Amygdala (tissue), 56 donors: ENCODE measurements around the gene PDZD8.
"Not testable (repeated sequence)": the region's sequence is repeated elsewhere in the genome, so short reads cannot be mapped to it uniquely, and the experiment has no call there.

ENCODE experiments used
- DNase-seq, 56 donors: peaks; one replicate each; lab custom pipeline; 2025; lab: John Stamatoyannopoulos, UW

PDZD8 gene

GRCh38 chr10:117230107-117230506, 145.1 kb downstream of the PDZD8 start:
- not testable (repeated sequence) for DNase-seq

DNA sequence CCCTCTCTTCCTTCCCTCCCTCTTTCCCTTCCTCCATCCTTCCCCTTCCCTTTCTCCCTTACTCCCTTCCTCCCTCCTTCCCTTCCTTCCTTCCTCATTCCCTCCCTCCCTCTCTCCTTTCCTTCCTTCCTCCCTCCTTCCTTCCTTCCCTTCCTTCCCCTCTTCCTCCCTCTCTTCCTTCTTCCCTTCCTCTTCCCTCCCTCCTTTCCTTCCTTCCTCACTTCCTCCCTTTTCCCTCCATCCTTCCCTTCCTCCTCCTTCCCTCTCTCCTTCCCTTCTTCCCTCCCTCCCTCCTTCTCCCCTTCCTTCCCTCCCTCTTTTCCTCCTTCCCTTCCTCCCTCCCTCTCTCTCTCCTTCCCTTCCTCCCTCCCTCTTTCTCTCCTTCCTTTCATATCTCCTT, 147.0 kb downstream of the PDZD8 start:
- DNase-seq: no peak
